ENCODE data around the gene TXNDC17.
"Not testable (repeated sequence)": the region's sequence is repeated elsewhere in the genome, so short reads cannot be mapped to it uniquely, and the experiment has no call there.

The TXNDC17 gene

GRCh38 chr17:6663200-6663599 is 22.3 kb downstream of the TXNDC17 start:
- DNase-seq: not testable (repeated sequence)

- peak; percentile 62 for DNase-seq
Observed at GRCh38 chr17:6666077-6666521, 25.2 kb downstream of the TXNDC17 start.

GRCh38 chr17:6666557-6666956 is 25.7 kb downstream of the TXNDC17 start:
- no peak for DNase-seq

- no peak for DNase-seq
Observed at GRCh38 chr17:6667516-6667915, 26.7 kb downstream of the TXNDC17 start.

- DNase-seq: no peak
Observed at GRCh38 chr17:6668219-6668618, 27.4 kb downstream of the TXNDC17 start.

GRCh38 chr17:6668727-6669425 is 28.0 kb downstream of the TXNDC17 start:
- DNase-seq: no peak

- DNase-seq: no peak
Observed at GRCh38 chr17:6669479-6670212, 28.8 kb downstream of the TXNDC17 start.

GRCh38 chr17:6670571-6670970 is 29.7 kb downstream of the TXNDC17 start:
- no peak for DNase-seq

- no peak for DNase-seq
Observed at GRCh38 chr17:6670999-6671398, 30.1 kb downstream of the TXNDC17 start.

GRCh38 chr17:6671431-6671830 is 30.6 kb downstream of the TXNDC17 start:
- DNase-seq: no peak

GRCh38 chr17:6674586-6674985 is 33.7 kb downstream of the TXNDC17 start:
- DNase-seq: no peak

GRCh38 chr17:6675201-6675825 is 34.5 kb downstream of the TXNDC17 start:
- DNase-seq: no peak

GRCh38 chr17:6676802-6677157 is 35.9 kb downstream of the TXNDC17 start:
- DNase-seq: no peak

GRCh38 chr17:6677158-6677831 is 36.4 kb downstream of the TXNDC17 start:
- DNase-seq: no peak

GRCh38 chr17:6677946-6678345 is 37.1 kb downstream of the TXNDC17 start:
- no peak for DNase-seq

- no peak for DNase-seq
Observed at GRCh38 chr17:6679241-6679640, 38.4 kb downstream of the TXNDC17 start.

- no peak for DNase-seq
Observed at GRCh38 chr17:6681176-6681575, 40.3 kb downstream of the TXNDC17 start.

GRCh38 chr17:6681671-6682070 is 40.8 kb downstream of the TXNDC17 start:
- no peak for DNase-seq

GRCh38 chr17:6682339-6682738 is 41.5 kb downstream of the TXNDC17 start:
- no peak for DNase-seq

GRCh38 chr17:6683081-6683684 is 42.3 kb downstream of the TXNDC17 start:
- DNase-seq: no peak

GRCh38 chr17:6683730-6684459 is 43.0 kb downstream of the TXNDC17 start:
- no peak for DNase-seq

- DNase-seq: no peak
Observed at GRCh38 chr17:6684460-6684783, 43.6 kb downstream of the TXNDC17 start.
